GM23338 (cell line): ENCODE results near the gene FPGS.

ENCODE experiments used
- CTCF ChIP-seq, 2 experiments: fragments of 200-600 bp in 1 of 2; sonication (generic) in 1 of 2; conservative IDR thresholded peaks; 2 replicates each; pipeline versions ENCODE4 v1.5.1 to v1.6.1; 2016 to 2017; ENCODE audit warnings: antibody characterized with exemption in 2 of 2, low read depth in 2 of 2, mild to moderate bottlenecking in 2 of 2, moderate library complexity in 1 of 2
- EZH2 ChIP-seq: fragments of 200-600 bp; sonication (generic); IDR thresholded peaks from one replicate; pipeline ENCODE4 v1.8.0; 2017; ENCODE audit warnings: antibody characterized with exemption, mild to moderate bottlenecking, low read depth; ENCODE audit not compliant: unreplicated experiment
- EZH2phosphoT487 ChIP-seq: fragments of 200-600 bp; sonication (generic); IDR thresholded peaks from one replicate; pipeline ENCODE4 v1.8.1; 2018; ENCODE audit warnings: antibody characterized with exemption; ENCODE audit not compliant: unreplicated experiment
- JUNB ChIP-seq: IDR thresholded peaks from one replicate; pipeline ENCODE4 v1.6.1; 2016; ENCODE audit warnings: antibody characterized with exemption; ENCODE audit not compliant: unreplicated experiment
- POLR2AphosphoS5 ChIP-seq: IDR thresholded peaks from 2 replicates; pipeline ENCODE4 v1.6.1; 2016; ENCODE audit warnings: antibody characterized with exemption, low read depth
- REST ChIP-seq: IDR thresholded peaks from one replicate; pipeline ENCODE4 v1.6.1; 2018; ENCODE audit warnings: antibody characterized with exemption; ENCODE audit not compliant: unreplicated experiment
- ZNF114 ChIP-seq: fragments of 250-450 bp; sonication (Bioruptor Pico); IDR thresholded peaks from 2 replicates; pipeline ENCODE4 v1.5.0; 2020; ENCODE audit warnings: mild to moderate bottlenecking, moderate library complexity

- no peak for TF ChIP-seq CTCF (conservative IDR thresholded peaks at IDR 0.05; ENCODE audit: low read depth in 2 of 2)
- TF ChIP-seq EZH2, result no peak
- TF ChIP-seq REST, result no peak
- TF ChIP-seq EZH2phosphoT487, result no peak
- no peak for TF ChIP-seq JUNB
- TF ChIP-seq POLR2AphosphoS5, result no peak
- TF ChIP-seq ZNF114 (CRISPR knock-in tag), result no peak
Measured at GRCh38 chr9:127852829-127853228, 50.1 kb downstream of the FPGS start.
